ENCODE results near the gene PLPPR2.
"Not testable (repeated sequence)": the region's sequence is repeated elsewhere in the genome, so short reads cannot be mapped to it uniquely, and the experiment has no call there.

PLPPR2 gene

DNA sequence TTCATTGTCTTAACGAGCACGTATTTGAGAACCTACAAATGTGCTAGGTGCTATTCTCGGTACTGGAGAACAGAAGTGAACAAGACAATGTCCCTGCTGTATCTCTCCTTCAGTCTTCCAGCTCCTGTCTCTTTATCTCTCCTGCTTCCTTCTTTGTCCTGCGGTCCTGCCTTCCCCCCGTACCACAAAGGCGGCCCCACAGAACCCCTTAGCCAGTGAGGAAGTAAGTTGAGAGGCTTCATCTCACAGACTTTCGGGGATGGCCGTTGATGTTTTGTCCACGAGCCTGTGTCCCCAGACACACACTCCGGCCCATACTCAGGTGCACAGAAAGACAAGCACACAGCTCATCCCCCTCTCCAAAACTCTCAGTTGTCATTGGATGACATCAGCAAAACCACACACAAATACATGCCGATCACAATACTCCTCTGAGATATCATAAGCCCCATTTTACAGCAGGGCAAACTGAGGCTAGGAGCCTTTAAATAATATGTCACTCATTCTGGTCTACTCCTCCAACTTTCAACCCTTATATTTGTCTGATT, 18.7 kb downstream of the PLPPR2 start:
- no peak for DNase-seq (ENCODE audit: low spot score)

DNA sequence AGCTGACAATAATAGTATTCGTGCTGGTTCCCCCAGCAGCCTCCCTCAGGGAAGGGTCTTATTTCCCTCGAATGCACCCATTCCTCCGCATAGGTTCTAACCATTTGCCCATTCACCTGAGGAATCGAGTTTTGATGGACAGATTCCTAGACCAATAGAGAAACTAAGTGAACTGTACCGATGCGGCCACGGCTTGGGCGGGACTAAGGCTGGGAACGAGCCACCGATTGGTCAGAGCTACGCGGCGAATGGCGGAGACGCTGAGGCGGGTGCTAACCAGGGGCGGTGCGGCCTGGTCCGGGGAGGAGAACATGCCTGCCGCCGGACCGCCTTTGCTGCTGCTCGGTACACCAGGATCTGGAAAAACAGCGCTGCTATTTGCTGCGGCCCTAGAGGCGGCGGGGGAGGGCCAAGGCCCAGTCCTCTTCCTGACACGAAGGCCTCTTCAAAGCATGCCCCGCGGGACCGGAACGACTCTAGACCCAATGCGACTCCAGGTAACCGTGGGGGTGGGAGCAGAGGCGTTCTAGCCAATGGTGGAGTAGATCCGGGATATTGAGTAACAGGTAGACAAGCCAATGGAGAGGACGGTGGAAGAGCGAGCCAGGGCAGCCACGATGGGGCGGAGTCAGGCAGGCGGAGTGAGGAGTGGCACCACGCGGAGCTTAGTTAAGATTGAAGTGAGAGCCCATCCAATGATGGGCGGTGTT, 19.4 kb downstream of the PLPPR2 start, which contains the start of gene SWSAP1:
SWSAP1 (plus strand) TSS at position 234 of the 710 bp plus-strand sequence; CDS start at position 249, 15 bp downstream.
- DNase-seq (ENCODE audit: low spot score), result peak; percentile 99

DNA sequence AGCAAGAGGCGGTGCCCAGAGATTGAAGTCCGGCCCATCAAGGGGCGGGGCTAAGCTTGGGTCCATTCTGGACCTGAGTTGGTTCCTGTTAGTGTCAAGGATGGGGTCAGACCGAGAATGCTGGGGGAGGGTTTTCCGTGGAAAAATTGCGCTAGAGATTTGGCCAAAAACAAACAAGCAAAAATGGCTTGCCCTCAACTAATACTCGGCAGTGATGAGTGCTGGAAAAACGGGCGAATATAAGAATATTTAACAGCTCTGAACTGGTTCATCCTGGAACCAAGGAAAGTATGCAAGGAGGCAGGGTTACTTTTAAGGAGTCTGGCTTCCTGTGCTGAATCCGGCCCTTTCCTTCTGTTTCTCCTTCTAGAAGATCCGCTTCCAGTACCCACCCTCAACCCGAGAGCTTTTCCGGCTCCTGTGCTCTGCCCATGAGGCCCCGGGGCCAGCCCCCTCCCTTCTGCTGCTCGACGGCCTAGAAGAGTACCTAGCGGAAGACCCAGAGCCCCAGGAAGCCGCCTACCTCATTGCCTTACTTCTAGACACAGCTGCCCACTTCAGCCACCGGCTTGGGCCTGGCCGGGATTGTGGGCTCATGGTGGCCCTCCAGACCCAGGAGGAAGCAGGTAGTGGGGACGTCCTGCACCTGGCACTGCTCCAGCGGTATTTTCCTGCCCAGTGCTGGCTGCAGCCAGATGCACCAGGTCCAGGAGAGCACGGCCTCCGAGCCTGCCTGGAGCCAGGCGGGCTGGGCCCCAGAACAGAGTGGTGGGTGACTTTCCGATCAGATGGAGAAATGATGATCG, 20.1 kb downstream of the PLPPR2 start:
- DNase-seq (ENCODE audit: low spot score), result peak; percentile 74

DNA sequence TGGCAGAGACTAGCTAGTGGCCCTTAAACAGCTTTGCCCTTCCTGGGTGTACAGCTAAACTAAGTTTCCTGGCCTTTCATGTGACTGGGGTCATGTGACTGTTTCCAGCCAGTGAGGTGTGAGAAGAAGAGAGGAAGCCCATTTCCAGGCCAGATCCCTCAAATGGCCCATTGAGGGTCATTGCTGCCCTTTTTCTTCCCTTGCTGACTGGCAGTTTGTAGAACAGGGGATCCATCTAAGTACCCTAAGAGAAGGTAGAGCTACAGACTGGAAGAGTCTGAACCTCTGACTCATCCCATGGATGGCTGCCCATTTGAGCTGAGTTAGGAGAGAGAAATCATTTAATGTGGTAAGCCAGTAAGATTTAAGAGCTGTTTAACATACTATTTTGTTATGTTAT, 22.0 kb downstream of the PLPPR2 start:
- DNase-seq (ENCODE audit: low spot score), result peak; percentile 14

DNA sequence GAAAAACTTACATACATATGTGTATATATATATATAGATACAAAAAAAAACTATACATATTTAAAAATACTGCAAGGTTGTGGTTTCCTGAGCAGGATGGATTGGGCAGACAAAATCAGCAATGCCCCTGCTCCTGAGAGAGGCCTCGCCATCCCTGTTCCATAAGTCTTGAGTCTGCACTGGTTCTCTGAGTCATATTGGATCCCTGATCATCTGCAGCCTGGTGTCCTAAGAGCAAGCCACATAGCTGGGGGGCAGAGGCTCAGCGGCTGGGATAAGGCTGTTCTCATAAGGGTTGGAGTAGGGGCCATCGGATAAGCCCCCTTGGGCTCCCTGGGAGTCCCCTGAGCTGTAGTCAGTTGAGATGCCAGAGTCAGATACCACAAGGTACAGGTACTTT, 22.5 kb downstream of the PLPPR2 start:
- DNase-seq (ENCODE audit: low spot score), result no peak

DNA sequence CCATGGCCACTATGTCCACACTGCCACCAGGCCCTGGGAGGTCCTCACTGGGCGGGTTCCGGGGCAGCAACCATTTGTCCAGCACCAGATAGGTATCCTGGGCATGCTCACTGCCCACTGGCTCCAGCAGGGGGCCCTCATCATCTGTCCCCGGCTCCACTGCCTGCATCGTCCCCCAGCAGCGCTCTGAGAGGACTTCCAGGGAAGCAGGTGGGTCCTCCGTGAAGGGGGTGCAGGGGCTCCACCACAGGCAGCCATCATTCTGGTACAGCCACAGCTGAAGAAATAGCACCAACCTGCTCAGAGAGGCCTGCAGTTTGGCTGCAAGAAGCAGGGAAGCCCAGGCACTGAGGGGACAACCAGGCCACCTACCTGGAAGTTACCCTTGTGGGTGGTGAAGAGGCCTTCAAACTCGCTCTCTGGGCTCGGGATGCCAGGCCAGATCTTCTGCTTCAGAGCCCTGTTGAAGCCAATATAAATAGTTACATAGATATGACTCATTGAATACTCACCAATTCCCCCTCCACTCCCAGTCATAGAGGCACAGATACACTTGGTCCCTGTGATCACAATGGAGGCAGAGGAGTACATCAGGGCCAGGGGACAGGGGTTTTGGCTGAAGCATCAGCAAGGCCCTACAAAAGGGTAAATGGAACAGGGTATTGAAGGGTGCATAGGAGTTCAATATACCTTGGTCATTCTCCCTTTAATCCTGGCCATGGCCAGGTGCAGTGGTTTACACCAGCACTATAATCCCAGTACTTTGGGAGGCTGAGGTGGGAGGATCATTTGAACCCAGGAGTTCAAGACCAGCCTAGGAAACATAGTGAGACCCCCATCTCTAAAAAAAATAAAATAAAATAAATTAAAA, 23.3 kb downstream of the PLPPR2 start:
- no peak for DNase-seq (ENCODE audit: low spot score)

DNA sequence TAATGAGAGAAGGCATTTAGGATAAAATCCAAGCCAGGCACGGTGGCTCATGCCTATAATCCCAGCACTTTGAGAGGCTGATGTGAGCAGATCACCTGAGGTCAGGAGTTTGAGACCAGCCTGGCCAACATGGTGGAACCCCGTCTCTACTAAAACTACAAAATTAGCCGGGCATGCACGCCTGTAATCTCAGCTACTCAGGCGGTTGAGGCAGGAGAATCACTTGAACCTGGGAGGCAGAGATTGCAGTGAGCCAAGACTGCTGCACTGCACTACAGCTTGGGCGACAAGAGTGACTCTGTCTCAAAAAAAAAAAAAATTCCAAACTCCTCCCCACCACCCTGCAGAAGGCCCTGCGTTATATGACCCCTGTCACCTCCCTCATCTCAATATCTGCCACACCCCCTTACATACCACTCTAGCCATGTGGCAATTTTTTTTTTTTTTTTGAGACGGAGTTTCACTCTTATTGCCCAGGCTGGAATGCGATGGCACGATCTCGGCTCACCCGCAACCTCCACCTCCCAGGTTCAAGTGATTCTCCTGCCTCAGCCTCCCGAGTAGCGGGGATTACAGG, 24.1 kb downstream of the PLPPR2 start:
- DNase-seq (ENCODE audit: low spot score), result not testable (repeated sequence)

DNA sequence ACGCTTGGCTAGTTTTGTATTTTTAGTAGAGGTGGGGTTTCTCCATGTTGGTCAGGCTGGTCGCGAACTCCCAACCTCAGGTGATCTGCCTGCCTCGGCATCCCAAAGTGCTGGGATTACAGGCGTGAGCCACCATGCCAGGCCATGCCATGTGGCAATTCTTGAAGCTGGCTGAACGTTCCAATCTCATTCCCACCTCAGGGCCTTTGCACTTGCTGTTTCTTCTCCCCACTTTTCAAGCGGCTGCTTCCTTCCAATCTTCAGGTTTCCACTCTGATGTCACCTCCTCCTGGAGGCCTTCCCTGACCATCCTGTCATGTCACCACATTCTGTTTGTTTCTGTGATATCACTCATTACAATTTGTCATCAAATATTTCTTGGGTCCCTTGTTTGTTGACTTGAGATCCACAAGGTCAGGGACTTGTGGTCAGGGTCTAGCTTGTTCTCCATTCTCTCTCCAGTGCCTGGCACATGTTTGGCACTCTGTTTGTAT, 24.7 kb downstream of the PLPPR2 start:
- DNase-seq (ENCODE audit: low spot score), result no peak

DNA sequence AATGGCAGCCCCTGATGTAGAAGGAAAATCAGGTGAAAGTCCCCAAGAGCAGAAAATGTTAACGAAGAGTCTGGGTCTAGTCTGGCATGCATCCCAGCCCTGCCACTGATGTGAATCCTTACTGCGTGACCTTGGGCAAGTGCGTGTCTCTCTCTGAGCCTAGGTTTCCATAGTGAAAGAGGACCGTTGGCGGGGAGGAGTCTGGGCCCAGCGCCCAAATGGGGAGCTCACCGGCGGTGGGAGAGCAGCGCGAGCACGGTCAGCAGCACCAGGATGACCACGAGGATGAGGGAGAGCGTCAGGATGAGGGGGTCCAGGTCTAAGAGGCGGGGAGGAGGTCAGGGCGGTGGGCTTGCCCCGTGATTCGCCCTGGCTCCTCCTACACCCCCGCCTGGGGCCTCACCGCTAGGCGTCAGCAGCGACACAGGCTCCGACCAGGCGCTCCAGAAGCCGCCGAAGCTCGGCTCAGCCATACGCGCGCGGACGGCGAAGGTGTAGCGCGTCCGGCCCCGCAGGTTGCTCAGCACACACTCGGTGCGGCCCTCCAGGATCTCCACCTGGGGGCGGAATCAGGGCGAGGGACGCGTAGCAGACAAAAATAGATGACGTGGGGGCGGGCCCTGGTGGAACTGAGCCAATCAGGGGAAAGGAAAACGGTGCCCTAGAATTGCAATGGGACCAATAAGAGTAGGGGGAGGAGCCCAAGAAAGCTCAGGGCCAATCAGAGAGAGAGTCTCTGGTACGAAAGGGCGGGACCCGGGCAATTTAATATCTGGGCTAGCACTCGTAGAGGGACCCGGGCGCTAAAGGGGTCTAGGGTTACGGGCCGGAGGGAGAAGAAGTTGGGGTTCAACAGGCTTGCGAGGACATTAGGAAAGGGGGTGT, 25.7 kb downstream of the PLPPR2 start:
- peak; percentile 99 for DNase-seq (ENCODE audit: low spot score)

DNA sequence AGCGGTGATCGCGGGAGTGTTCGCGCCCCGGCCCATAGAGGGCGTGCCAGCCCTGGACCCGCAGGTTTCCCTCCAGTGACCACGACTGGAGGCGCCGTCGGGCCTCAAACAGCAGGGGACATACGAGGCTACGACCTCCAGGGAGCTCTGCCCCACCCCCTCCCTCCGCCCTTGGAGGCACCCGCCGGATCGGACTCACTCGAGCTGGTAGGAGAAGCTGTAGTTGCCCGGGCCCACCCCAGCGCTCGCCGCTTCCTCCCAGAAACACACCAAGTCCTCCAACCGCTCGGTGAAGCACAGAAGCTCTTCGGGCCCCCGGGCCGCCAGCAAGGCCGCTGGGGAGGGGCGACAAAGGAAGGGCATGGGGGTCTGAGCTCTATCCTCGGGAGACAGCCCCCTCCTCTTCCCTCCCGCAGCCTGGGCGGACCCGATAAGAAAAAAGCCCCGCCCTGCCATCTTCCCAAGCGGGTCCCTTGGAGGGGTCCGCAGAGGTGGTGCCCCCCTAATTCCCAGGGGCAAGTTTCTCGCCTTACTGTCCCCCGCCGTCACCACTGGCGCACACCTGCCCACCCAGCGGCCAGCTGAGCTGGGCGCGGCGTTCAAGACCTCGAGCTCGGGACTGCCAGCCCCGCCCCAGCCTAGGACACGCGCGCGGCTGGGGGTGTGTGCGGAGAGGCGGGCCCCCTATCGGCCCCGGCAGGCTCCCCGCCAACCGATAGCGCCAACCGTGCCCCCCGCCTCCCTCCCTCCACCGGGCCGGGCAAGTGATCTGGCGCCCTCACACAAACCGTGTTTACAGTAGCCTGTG, 27.9 kb downstream of the PLPPR2 start:
- peak; percentile 18 for DNase-seq (ENCODE audit: low spot score)

DNA sequence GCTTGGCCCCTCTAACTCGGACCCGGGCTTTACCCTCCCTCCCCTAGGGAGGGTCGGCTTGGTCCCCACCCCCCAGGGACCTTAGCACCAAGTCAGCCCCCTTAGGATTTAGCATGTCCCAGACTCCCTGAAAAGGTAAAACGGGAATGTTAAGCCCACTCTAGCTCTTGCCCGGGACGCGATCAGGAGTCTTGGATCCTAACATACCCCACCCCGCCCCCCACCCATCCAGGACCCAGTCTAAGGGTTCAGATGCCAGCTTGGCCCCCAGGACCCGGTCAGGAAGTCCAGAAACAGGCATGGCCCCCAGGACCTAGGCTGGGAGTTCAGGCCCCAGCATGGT, 28.4 kb downstream of the PLPPR2 start:
- DNase-seq (ENCODE audit: low spot score), result no peak

DNA sequence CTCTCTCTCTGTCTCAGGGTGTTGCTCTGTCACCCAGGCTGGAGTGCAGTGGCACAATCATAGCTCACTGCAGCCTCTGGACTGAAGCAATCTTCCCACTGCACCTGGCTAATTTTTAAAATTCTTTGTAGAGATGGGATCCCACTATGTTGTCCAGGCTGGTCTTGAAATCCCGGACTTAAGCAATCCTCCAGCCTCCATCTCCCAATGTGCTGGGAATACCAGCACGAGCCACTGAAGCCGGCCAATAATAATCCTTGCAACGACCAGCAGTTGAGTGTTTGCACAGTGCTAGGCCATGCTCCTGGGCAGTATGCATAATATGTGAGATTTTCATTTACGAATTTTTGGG, 29.5 kb downstream of the PLPPR2 start:
- DNase-seq (ENCODE audit: low spot score), result no peak

DNA sequence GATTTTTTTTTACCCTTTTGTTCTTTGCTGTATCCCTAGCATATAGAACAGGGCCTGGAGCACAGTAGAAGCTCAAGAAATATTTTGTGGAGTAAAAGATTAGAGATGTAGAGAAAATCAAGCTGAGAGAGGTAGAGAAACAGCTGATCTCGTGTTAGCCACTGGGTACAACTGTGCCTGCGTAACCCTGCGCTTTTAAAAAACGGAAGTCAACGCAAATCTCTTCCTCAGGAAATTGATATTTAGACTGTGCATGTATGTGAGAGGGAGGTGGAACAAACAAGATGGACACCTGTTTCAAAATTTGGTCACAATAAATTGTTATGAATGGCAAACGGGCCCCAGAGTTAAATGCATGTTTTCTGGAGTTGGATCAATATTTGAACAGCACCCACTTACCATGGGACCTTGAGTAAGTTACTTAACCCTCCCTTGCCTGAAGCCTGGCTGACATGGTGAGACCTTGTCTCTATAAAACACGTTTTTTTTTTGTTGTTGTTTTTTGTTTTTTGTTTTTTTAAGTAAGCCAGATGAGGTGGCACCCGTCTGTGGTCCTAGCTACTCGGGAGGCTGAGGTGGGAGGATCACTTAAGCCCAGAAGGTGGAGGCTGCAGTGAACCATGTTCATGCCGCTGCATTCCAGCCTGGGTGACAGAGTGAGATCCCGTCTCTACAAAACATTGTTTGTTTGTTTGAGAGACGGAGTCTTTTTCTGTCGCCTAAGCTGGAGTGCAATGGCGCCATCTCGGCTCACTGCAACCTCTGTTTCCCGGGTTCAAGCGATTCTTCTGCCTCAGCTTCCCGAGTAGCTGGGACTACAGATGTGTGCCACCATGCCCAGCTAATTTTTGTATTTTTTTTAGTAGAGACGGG, 32.2 kb downstream of the PLPPR2 start:
- no peak for DNase-seq (ENCODE audit: low spot score)

DNA sequence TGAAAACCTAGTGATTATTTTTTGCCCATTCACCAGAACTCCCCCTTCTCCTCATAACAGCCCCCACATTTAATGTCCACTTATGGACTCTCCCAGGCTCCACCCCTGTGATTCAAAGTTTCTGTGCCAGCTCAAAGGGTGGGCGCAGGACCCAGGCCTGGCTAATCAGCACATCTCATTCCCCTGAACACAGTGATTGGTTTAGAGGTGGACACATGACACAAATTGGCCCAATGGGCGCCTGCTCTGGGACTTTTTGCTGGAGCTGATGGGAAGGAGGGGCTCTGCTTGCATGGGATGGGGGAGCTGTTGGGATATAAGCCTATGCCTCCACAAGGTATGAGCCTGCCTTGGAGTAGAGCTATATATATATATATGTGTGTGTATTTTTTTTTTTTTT, 35.1 kb downstream of the PLPPR2 start:
- DNase-seq (ENCODE audit: low spot score), result no peak

DNA sequence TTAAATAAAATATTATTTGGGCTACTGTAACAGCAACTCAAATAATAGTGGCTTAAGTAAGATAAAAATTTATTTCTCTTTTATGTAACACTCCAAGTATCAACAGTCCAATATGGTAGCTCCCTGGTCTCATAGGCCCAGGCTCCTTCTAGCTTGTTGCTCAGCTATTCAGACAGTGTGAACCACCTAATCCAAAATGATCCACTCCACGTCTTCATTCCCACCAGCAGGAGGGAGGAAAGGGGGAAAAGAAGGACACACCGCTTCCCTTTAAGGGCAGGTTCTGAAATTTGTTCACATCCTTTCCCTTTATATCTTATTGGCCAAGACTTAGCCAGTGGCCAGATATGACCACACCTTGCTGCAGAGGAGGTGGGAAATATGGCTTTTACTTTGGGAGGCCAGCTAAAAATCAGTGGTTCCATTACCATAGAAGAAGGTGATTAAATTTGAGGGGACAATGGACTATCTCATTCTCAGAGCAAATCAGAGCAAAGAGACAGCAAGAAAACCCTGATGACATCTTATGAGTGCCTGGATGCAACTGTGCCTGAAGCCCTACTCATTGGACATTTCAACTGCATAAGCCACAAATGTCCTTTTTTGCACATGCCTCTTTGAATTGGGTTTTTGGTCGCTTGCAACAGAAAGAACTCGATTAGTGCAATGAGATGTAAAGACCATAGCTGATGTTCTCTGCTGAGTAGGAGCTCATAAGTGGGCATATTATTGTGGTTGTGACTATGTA, 35.9 kb downstream of the PLPPR2 start:
- no peak for DNase-seq (ENCODE audit: low spot score)

DNA sequence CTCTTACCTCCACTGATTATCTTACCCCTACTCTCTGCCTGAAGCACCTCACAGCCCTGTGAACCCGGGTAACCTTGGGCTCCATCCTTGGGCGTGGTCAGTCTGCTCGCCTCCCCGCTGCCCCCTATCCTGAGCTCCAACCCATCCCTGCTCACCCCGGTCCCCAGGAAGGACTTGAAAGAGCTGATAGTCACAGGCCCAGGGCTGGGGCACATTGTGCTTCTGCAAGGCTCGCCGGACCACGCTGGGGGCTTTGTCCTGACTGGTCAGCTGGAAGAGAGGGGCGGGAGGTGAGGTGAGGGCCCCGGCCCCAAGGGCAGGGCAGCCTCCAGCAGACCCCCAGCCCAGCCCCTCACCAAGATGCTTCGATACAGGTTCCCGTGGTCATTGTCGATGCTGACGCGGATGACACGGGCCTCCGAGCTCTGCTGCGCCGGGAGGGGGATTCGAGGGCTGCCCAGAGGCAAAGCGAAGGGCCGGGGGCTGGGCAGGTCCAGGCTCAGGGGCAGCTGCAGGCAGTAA, 41.9 kb downstream of the PLPPR2 start:
- DNase-seq (ENCODE audit: low spot score), result no peak

DNA sequence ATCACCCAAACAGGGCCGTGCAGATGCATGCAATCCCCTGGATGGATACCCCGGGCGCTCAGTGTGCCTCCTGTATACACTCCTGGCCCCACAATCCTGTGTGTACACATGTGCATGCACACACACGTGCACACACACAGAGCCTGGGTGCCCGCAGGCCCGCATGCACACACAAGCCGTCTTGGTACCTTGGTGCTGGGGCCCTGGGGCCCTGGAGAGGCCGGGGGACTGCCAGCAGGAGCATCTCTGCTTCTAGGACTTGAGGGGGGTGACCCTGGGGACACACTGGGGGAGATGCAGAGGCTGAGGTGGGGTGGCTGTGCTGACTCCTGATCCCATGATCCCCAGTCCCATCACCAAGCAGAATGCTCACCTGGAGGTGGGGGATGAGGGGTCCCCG, 44.4 kb downstream of the PLPPR2 start:
- no peak for DNase-seq (ENCODE audit: low spot score)

DNA sequence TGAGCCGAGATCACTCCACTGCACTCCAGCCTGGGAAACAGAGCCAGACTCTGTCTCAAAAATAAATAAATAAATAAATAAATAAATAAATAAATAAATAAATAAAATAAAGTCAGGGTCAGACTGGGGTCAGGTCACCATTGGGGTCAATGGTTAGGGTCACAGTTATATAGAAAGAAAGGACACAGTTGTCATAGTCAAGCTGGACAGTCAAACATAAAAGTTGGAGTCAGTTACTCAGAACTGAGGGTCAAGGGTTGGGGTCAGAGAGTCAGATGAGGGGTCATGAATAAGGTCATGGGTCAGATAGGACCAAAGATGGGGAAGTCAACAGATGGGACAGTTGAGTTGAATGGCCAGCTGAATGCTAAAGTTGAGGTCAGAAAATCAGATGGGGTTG, 45.6 kb downstream of the PLPPR2 start:
- DNase-seq (ENCODE audit: low spot score), result no peak

All from CD4-positive, alpha-beta T cell treated with Interleukin-15 for 4 hours (primary cell).